ENCODE results near the gene DCLK3.

DNA sequence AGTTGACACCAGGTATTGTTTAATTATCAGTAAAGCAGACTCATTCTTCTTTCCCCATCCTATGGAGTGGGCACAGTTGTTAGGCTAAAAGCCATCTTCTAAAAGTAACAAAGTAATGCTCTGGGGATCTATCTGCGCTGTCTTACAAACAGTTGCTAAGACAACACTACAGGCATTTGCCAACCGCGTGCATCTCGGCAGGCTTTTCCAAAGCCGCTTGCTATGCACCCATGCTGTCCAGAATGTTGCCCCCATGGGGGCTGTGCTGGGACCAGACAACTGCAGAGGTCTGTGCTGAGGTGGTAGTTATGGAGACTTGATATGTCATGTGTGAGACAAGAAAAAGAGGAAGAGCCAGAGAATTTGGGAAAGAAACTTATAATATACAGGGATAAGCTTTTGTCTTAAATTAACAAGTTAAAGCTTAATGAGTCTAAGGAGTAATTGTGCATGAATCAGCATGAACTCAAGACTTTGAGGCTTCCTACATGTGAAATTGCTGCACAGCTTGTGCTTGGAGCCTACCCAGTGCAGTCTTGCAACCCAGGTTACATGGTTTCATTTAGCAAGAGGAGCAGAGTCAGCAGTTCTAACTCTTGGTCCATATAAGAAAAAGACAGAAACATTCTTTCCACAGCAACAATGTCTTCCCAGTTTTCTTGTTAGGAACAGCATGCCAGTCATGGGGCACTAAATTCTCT, 38.9 kb upstream of the DCLK3 start:
- TF ChIP-seq, protein P1, sequence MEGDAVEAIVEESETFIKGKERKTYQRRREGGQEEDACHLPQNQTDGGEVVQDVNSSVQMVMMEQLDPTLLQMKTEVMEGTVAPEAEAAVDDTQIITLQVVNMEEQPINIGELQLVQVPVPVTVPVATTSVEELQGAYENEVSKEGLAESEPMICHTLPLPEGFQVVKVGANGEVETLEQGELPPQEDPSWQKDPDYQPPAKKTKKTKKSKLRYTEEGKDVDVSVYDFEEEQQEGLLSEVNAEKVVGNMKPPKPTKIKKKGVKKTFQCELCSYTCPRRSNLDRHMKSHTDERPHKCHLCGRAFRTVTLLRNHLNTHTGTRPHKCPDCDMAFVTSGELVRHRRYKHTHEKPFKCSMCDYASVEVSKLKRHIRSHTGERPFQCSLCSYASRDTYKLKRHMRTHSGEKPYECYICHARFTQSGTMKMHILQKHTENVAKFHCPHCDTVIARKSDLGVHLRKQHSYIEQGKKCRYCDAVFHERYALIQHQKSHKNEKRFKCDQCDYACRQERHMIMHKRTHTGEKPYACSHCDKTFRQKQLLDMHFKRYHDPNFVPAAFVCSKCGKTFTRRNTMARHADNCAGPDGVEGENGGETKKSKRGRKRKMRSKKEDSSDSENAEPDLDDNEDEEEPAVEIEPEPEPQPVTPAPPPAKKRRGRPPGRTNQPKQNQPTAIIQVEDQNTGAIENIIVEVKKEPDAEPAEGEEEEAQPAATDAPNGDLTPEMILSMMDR (IDR thresholded peaks at IDR 0.05) = no peak
- no peak for TF ChIP-seq POLR2A (IDR thresholded peaks at IDR 0.05)

Data from prostate gland (tissue), 2 donors.